ENCODE results near the gene TENM3. TPM values are rescaled to one million over a fixed set of nuclear protein-coding genes. Genes with fewer than 3 reads are reported as not detected.

TENM3 gene
- total RNA-seq, 2 donors from 2014 or later: 21.4 to 52.3 TPM

- intact Hi-C loops (cut with DNase I): no loop called here
- Histone ChIP-seq H3K4me1 (replicated peaks) (no peaks in the 10 kb centered on the region), H3K27me3 (replicated peaks; ENCODE audit: insufficient read depth) (no peaks in the 10 kb centered on the region), H3K4me3 (no peak overlapping the region), H3K9me3 (no peaks in the 10 kb centered on the region), H3K27ac (no peak overlapping the region), H3K36me3 (no peaks in the 10 kb centered on the region)
- WGBS: 83% methylated on average over 5 of the region's 5 CpGs
- no peak for DNase-seq (ENCODE audit: low spot score)
- TF ChIP-seq POLR2AphosphoS5 (IDR thresholded peaks at IDR 0.05): no peak
- TF ChIP-seq CTCF (IDR thresholded peaks at IDR 0.05): no peak
- no peak for TF ChIP-seq POLR2A (IDR thresholded peaks at IDR 0.05)
Observed at GRCh38 chr4:182577411-182577810, 334.2 kb downstream of the TENM3 start.

- Histone ChIP-seq H3K9me3 (no peaks in the 10 kb centered on the region), H3K36me3 (no peaks in the 10 kb centered on the region), H3K4me3 (no peak overlapping the region), H3K4me1 (replicated peaks) (no peaks in the 10 kb centered on the region), H3K27ac (no peak overlapping the region), H3K27me3 (replicated peaks; ENCODE audit: insufficient read depth) (no peaks in the 10 kb centered on the region)
- intact Hi-C loops (cut with DNase I): no loop called here
- TF ChIP-seq CTCF (IDR thresholded peaks at IDR 0.05) (no peak), POLR2A (IDR thresholded peaks at IDR 0.05) (no peak), POLR2AphosphoS5 (IDR thresholded peaks at IDR 0.05) (no peak)
- no peak for DNase-seq (ENCODE audit: low spot score)
Observed at GRCh38 chr4:182578402-182578801, 335.2 kb downstream of the TENM3 start.

- Histone ChIP-seq H3K36me3 (no peaks in the 10 kb centered on the region), H3K27ac (no peak overlapping the region), H3K4me3 (no peak overlapping the region), H3K27me3 (replicated peaks; ENCODE audit: insufficient read depth) (no peaks in the 10 kb centered on the region), H3K4me1 (replicated peaks) (no peaks in the 10 kb centered on the region), H3K9me3 (no peaks in the 10 kb centered on the region)
- intact Hi-C loops (cut with DNase I): no loop called here
- TF ChIP-seq CTCF (IDR thresholded peaks at IDR 0.05) (no peak), POLR2A (IDR thresholded peaks at IDR 0.05) (no peak), POLR2AphosphoS5 (IDR thresholded peaks at IDR 0.05) (no peak)
- DNase-seq (ENCODE audit: low spot score): no peak
- 89% methylated on average over 4 of the region's 4 CpGs for WGBS
Observed at GRCh38 chr4:182582245-182582644, 339.0 kb downstream of the TENM3 start.

- WGBS: 37% methylated on average over 3 of the region's 3 CpGs
- H3K4me1 ChIP-seq (replicated peaks): no peaks in the 10 kb centered on the region
- TF ChIP-seq POLR2A (IDR thresholded peaks at IDR 0.05): no peak
- H3K36me3 ChIP-seq: no peaks in the 10 kb centered on the region
- DNase-seq (ENCODE audit: low spot score): no peak
- H3K27ac ChIP-seq: no peak overlapping the region
- H3K4me3 ChIP-seq: no peak overlapping the region
- H3K9me3 ChIP-seq: no peaks in the 10 kb centered on the region
- intact Hi-C loops (cut with DNase I): no loop called here
- no peaks in the 10 kb centered on the region for H3K27me3 ChIP-seq (replicated peaks; ENCODE audit: insufficient read depth)
Observed at GRCh38 chr4:182583703-182584415, 340.7 kb downstream of the TENM3 start.

GRCh38 chr4:182585321-182585720 is 342.1 kb downstream of the TENM3 start:
- WGBS: 75% methylated on average over 7 of the region's 7 CpGs
- intact Hi-C loops (cut with DNase I): no loop called here
- TF ChIP-seq CTCF (IDR thresholded peaks at IDR 0.05) (no peak), POLR2AphosphoS5 (IDR thresholded peaks at IDR 0.05) (no peak), POLR2A (IDR thresholded peaks at IDR 0.05) (no peak)

More at GRCh38 chr4:182585321-182585720, 342.1 kb downstream of the TENM3 start:
- no peak for DNase-seq (ENCODE audit: low spot score)
- H3K27ac ChIP-seq: no peak overlapping the region
- no peaks in the 10 kb centered on the region for H3K9me3 ChIP-seq
- H3K4me3 ChIP-seq: no peak overlapping the region
- no peaks in the 10 kb centered on the region for H3K4me1 ChIP-seq (replicated peaks)
- H3K36me3 ChIP-seq: no peaks in the 10 kb centered on the region
- no peaks in the 10 kb centered on the region for H3K27me3 ChIP-seq (replicated peaks; ENCODE audit: insufficient read depth)
